GM20000 (cell line): Measurements from ENCODE around the gene BSPRY.

Experiments used
- DNase-seq: peaks from one replicate; pipeline ENCODE4 v3.0.0; 2012; ENCODE audit warnings: low spot score
- CTCF ChIP-seq: IDR thresholded peaks from 2 replicates; pipeline ENCODE4 v1.5.1; 2012; ENCODE audit warnings: mild to moderate bottlenecking, control low read depth; ENCODE audit errors: extremely low read depth, missing control alignments

BSPRY gene

GRCh38 chr9:113341712-113342410 lies 7.5 kb upstream of the BSPRY start:
- no peak for TF ChIP-seq CTCF
- DNase-seq, result no peak

- DNase-seq, result no peak
- no peak for TF ChIP-seq CTCF
Observed at GRCh38 chr9:113343732-113344231, 5.6 kb upstream of the BSPRY start.

GRCh38 chr9:113345190-113345589 lies 4.2 kb upstream of the BSPRY start:
- no peak for TF ChIP-seq CTCF
- no peak for DNase-seq

- no peak for TF ChIP-seq CTCF
- no peak for DNase-seq
Observed at GRCh38 chr9:113345671-113346070, 3.7 kb upstream of the BSPRY start.

- no peak for DNase-seq
- TF ChIP-seq CTCF, result no peak
Observed at GRCh38 chr9:113348437-113348836, 904 bp upstream of the BSPRY start.

GRCh38 chr9:113349066-113349444 lies 286 bp upstream of the BSPRY start:
- DNase-seq, result no peak
- no peak for TF ChIP-seq CTCF

- no peak for TF ChIP-seq CTCF
- DNase-seq, result peak; percentile 63
Observed at GRCh38 chr9:113350107-113350661, 843 bp downstream of the BSPRY start.
